Measurements from ENCODE around the gene CUX1.
"Not testable (repeated sequence)": the region's sequence is repeated elsewhere in the genome, so short reads cannot be mapped to it uniquely, and the experiment has no call there.

The CUX1 gene

DNA sequence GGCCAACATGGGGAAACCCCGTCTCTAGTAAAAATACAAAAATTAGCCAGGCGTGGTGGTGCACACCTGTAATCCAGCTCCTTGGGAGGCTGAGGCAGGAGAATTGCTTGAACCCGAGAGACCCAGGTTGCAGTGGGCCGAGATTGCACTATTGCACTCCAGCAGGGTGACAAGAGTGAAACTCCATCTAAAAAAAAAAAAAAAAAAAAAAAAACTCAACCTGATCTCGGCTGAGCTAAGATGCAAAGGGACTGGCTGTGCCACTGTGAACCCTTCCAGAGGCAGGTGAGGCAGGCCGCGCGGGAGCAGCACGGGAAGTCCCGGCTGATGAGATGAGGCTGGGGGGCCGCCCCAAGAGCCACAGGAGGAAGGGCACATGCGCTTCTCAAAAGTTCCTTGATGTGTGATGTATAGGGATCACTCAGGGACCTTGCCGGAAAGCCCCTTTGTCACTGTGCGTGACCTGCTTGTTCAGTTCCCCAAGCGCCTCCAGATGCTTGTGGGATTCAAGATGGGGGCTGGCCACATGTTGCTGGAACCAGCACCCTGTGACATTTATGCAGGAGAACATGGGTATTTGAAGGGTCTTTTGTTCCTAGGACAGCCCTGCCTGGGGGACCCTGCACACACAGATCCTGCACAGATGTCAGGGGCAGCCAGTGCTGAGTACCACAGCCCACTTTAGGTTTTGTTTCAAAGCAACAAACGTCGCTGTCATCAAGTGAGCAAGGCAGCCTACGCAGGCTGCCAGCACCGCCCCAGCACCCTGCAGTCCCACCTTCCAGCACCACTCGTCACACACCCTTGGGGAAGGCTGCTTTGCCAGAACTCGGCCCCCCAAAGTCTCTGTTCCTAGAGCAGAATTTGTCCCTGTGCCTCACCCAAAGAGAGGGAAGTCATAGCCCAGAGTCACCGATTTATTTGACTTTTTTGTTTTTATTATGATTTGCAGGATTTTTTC is 394.4 kb downstream of the CUX1 start:
- no peak for DNase-seq (ENCODE audit: low read depth, low spot score)

- no peak for DNase-seq (ENCODE audit: low read depth, low spot score)
Observed at GRCh38 chr7:102214477-102215072, 397.1 kb downstream of the CUX1 start.

GRCh38 chr7:102215256-102215655 is 397.8 kb downstream of the CUX1 start:
- no peak for DNase-seq (ENCODE audit: low read depth, low spot score)

DNA sequence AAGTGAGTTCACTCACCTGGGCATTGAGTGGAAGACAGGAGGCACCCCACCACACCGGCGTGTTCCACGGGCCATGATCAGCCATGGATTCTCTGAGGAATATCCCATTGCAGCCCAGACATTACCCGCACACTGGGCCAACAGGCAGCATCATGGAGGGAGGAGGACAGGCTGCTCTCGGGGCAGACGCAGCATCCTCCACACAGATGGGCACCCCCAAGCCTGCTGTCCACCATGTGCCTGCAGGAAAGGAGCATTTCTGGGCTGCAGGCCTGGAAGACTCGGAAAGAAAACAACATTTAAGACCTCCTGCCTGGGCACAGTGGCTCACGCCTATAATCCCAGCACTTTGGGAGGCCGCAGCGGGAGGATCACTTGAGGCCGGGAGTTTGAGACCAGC is 398.3 kb downstream of the CUX1 start:
- DNase-seq (ENCODE audit: low read depth, low spot score), result no peak

DNA sequence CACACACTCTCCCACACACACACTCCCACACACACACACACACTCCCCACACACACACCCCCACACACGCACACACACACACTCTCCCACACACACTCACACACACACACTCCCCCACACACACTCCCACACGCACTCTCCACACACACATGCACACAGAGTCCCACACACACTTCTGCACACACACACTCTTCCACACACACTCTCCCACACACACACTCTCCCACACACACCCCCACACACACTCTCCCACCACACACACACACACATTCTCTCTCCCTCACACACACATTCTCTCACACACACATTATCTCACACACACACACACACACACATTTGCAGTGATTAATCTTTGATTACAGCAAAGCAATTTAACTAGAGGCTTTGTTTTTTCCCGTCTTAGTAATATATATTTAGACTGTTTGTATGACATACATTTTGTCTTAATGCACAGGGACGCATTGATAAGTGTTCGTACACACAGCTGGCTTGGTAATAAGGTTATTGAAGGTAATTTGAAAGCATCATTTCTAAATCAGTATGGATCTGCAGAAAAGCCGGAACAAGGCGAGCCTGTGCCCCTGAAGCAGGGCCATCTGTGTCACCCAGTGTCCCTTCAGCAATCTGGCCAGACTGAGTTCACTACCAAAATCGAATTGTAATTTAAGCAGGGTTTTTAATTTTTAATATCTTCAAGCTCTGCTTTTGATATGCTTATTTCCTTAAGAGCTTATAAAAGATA is 399.3 kb downstream of the CUX1 start:
- DNase-seq (ENCODE audit: low read depth, low spot score), result no peak

DNA sequence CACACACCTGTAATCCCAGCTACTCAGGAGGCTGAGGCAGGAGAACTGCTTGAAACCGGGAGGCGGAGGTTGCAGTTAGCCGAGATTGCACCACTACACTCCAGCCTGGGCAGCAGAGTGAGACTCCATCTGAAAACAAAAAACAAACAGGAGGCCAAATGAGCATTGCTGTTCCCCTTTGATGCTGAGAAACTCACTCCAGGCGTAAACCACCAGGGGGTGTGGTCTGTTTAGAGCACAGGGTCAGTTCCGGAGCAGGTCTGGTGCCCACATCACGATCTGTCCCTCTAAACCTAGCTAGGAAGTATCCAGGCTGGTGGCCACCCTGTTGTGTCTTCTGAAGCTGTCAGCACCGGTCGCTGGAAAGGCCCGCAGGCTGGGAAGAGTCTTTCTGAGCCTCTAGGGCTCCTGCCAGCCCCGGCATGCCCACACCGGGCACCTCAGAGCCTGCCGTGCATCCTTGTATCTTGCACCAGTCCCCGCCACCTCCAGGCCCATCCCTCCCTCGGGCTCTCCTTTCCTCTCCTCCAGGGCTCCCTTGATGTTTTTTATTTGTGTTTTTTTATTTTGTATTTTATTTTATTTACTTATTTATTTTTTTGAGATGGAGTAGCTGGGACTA is 402.9 kb downstream of the CUX1 start:
- DNase-seq (ENCODE audit: low read depth, low spot score), result peak; percentile 33

DNA sequence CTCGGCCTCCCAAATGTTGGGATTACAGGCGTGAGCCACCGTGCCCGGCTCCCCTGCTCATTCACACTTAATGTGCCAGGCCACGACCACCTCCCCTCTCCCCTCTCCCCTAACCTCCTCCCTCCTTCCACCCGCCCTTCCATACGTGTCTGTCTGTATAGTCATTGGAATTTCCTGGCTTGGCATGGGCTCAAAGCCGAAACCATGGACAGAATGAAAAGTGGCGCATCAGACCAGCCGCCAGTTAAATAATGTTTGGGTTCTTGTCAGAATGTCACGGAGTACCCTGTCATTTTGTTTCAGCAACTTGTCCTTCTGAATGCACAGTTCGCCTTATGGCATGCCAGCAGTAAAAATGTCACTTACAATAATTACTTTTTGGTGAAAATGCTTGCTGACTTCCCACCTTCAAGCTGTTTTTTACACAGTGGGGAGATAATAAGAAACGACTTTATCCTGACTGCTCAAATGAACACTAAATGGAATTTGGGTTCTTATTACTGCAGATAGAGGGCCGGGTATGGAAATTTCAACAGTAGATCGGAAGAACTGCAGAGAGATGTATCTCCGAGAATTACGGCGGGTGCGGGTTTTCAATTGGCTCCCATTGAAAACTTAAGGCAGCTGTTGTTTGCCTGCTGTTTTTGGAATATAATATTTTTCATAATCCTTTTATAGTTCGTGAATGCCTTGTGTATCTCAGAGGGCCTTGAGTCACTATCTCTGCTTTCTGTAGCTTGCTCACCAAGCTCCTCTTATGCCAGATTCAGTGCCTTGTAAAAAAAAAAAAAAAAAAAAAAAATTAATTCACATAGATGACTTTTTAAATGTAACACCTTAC is 403.8 kb downstream of the CUX1 start:
- DNase-seq (ENCODE audit: low read depth, low spot score), result peak; percentile 90

- no peak for DNase-seq (ENCODE audit: low read depth, low spot score)
Observed at GRCh38 chr7:102221961-102222360, 404.5 kb downstream of the CUX1 start.

GRCh38 chr7:102222445-102222844 is 405.0 kb downstream of the CUX1 start:
- peak; percentile 53 for DNase-seq (ENCODE audit: low read depth, low spot score)

DNA sequence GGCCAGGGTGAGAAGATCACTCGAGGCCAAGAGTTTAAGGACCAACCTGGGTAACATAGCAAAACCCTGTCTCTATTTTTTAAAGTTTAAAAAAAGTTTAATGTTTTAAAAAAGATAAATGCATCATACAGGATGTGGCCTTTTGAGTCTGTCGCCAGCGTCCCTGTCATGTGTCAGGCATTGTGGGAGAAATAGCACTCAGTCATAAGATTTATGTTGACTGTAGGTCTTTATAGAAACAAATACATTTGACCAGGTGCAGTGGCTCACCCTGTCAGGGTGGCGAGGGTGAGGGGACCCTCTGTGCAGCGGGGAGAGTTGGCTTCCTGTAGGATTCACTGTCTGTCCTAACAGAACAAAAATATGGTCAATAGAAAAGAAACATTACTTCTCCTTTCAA is 405.8 kb downstream of the CUX1 start:
- no peak for DNase-seq (ENCODE audit: low read depth, low spot score)

- no peak for DNase-seq (ENCODE audit: low read depth, low spot score)
Observed at GRCh38 chr7:102225025-102225424, 407.6 kb downstream of the CUX1 start.

DNA sequence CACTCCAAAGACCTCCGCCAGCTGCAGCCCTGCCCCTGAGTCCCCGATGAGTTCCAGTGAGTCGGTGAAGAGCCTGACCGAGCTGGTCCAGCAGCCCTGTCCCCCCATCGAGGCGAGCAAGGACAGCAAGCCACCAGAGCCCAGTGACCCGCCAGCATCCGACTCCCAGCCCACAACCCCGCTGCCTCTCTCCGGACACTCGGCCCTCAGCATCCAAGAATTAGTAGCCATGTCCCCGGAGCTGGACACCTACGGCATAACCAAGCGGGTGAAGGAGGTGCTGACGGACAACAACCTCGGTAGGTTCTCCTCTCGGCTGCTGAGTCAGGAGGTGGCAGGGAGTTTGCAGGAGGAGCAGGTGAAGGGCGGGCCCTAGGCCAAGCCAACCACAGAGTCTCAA is 409.9 kb downstream of the CUX1 start:
- no peak for DNase-seq (ENCODE audit: low read depth, low spot score)

- DNase-seq (ENCODE audit: low read depth, low spot score), result no peak
Observed at GRCh38 chr7:102228935-102229334, 411.5 kb downstream of the CUX1 start.

DNA sequence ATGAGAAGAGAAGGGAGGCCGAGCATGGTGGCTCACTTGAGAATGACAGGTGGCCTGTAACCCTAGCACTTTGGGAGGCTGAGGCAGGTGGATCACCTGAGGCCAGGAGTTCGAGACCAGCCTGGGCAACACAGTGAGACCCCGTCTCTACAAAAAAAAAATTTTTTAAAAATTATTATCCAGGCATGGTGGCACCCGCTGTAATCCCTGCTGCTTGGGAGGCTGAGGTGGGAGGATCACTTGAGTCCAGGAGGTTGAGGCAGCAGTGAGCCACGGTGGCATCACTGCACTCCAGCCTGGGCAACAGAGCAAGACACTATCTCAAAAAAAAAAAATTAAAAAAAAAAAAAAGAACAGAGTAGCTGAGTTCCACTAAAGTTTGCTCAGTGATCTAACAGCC is 412.7 kb downstream of the CUX1 start:
- not testable (repeated sequence) for DNase-seq (ENCODE audit: low read depth, low spot score)

DNA sequence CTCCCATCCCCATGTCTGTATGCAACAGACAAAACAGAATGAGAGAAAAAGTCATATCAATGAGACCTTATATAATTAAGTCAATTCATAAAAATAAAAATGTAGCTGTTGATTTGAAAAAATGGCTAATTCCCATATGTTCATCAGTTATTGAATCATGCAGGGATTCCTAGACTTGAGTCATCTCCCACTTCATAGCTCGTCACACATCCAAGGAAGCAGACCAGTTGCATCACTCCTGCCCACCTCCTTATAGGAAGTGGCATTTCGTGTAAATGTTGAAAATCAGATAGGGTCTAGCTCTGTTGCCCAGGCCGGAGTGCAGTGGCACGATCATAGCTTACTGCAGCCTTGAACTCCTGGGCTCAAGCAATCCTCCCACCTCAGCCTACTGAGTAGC is 413.2 kb downstream of the CUX1 start:
- DNase-seq (ENCODE audit: low read depth, low spot score), result no peak

- peak; percentile 18 for DNase-seq (ENCODE audit: low read depth, low spot score)
Observed at GRCh38 chr7:102232611-102233286, 415.3 kb downstream of the CUX1 start.

GRCh38 chr7:102234131-102234530 is 416.7 kb downstream of the CUX1 start:
- DNase-seq (ENCODE audit: low read depth, low spot score), result no peak

DNA sequence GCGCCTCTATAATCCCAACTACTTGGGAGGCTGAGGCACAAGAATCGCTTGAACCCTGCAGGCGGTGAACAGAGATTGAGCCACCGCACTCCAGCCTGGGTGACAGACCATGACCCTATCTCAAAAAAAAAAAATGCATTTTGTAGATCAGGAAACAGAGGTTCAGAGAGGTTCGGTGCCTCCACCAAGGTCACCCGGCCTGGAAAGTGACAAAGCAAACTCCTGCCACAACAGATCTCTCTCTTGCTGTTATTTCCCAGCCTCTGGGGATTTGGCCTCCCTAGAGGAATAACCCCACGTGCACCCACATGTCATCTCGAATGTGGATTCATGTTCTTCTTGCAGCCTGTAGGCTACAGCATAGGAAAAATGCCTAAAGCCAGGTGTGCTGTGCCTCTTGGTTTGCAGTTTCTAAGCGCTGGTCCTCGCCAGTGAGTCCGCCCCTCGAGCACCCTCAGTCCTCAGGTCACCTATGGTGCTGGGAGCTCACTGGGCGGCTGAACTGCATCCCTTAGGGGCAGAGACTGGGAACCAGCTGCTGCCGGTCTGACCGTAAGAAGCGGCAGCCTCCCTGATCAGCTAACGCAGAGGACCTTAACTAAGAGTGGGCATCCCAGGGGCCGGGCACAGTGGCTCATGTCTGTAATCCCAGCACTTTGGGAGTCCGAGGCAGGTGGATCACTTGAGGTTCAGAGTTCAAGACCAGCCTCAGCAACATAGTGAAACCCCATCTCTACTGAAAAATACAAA is 417.6 kb downstream of the CUX1 start:
- no peak for DNase-seq (ENCODE audit: low read depth, low spot score)

- no peak for DNase-seq (ENCODE audit: low read depth, low spot score)
Observed at GRCh38 chr7:102236102-102236501, 418.7 kb downstream of the CUX1 start.

All from astrocyte of the hippocampus (primary cell).